GM21381 (cell line): Measurements from ENCODE around the gene COL4A6.

Experiments
- ATAC-seq: cut with Tn5 transposase; IDR thresholded peaks from one replicate; pipeline ENCODE4 v1.9.1; 2021; ENCODE audit warnings: mild to moderate bottlenecking, moderate library complexity; ENCODE audit not compliant: unreplicated experiment

Gene COL4A6

DNA sequence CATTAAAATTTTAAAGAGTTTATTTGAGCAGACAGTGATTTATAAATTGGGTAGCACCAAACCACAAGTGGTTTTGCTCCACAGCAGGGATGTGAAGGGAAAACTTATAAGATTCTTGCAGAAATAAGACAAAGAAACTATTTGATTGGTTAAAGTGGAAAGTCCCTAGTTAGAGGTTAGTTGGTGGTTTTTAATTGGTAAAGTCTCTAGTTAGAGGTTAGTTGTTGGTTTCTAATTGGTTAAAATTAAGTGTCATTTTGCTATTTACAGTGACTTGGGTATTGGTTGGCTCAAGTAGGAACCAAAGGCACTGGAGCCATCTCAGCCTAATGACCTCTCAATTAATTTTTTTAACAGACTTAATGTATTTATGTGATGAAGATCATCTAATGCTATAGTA is 323.7 kb downstream of the COL4A6 start:
- no peak for ATAC-seq
